GM23338 (cell line): Measurements from ENCODE around the gene BMPER.

Experiments
- CREB1 ChIP-seq: fragments of 250-450 bp; sonication (Bioruptor Pico); IDR thresholded peaks from 2 replicates; pipeline ENCODE4 v1.5.0; 2020; ENCODE audit warnings: low read depth, mild to moderate bottlenecking, moderate library complexity
- CTCF ChIP-seq, 2 experiments: fragments of 200-600 bp in 1 of 2; sonication (generic) in 1 of 2; conservative IDR thresholded peaks; 2 replicates each; pipeline versions ENCODE4 v1.5.1 to v1.6.1; 2016 to 2017; ENCODE audit warnings: antibody characterized with exemption in 2 of 2, low read depth in 2 of 2, mild to moderate bottlenecking in 2 of 2, moderate library complexity in 1 of 2
- ETS1 ChIP-seq: IDR thresholded peaks from 2 replicates; pipeline ENCODE4 v1.6.1; 2016; ENCODE audit warnings: antibody characterized with exemption
- EZH2 ChIP-seq: fragments of 200-600 bp; sonication (generic); IDR thresholded peaks from one replicate; pipeline ENCODE4 v1.8.0; 2017; ENCODE audit warnings: antibody characterized with exemption, mild to moderate bottlenecking, low read depth; ENCODE audit not compliant: unreplicated experiment
- EZH2phosphoT487 ChIP-seq: fragments of 200-600 bp; sonication (generic); IDR thresholded peaks from one replicate; pipeline ENCODE4 v1.8.1; 2018; ENCODE audit warnings: antibody characterized with exemption; ENCODE audit not compliant: unreplicated experiment
- JUNB ChIP-seq: IDR thresholded peaks from one replicate; pipeline ENCODE4 v1.6.1; 2016; ENCODE audit warnings: antibody characterized with exemption; ENCODE audit not compliant: unreplicated experiment
- POLR2AphosphoS5 ChIP-seq: IDR thresholded peaks from 2 replicates; pipeline ENCODE4 v1.6.1; 2016; ENCODE audit warnings: antibody characterized with exemption, low read depth
- REST ChIP-seq: IDR thresholded peaks from one replicate; pipeline ENCODE4 v1.6.1; 2018; ENCODE audit warnings: antibody characterized with exemption; ENCODE audit not compliant: unreplicated experiment
- STAT1 ChIP-seq: IDR thresholded peaks from one replicate; pipeline ENCODE4 v1.6.1; 2016; ENCODE audit warnings: antibody characterized with exemption; ENCODE audit not compliant: unreplicated experiment
- ZNF331 ChIP-seq: fragments of 250-450 bp; sonication (Bioruptor Pico); IDR thresholded peaks from 2 replicates; pipeline ENCODE4 v1.5.0; 2020; ENCODE audit warnings: low read depth, mild to moderate bottlenecking, moderate library complexity

GRCh38 chr7:34133983-34134782 lies 228.8 kb downstream of the BMPER start:
- TF ChIP-seq CTCF (conservative IDR thresholded peaks at IDR 0.05; ENCODE audit: low read depth in 2 of 2) (peak; percentile 89 to 94), EZH2phosphoT487 (no peak), REST (no peak), EZH2 (no peak), CREB1 (CRISPR knock-in tag) (no peak), POLR2AphosphoS5 (no peak), ETS1 (no peak), JUNB (no peak), ZNF331 (CRISPR knock-in tag) (no peak), STAT1 (no peak)
